Panc1 (cell line): ENCODE data around the gene RAB3GAP2. TPM values are rescaled to one million over a fixed set of nuclear protein-coding genes. Genes with fewer than 3 reads are reported as not detected.

Experiments
- ATAC-seq: fragments of 200-7000 bp; cut with Tn5 transposase; 2 replicates; pipeline ENCODE4 v1.9.1; 2020; ENCODE audit warnings: mild to moderate bottlenecking, moderate library complexity
- BruUV-seq: library from RNA; stranded (reverse); fragments of 400-500 nt; replicated peaks from 2 replicates; lab custom pipeline; 2021; lab: Mats Ljungman, UMichigan
- CTCF ChIA-PET: fragments of 300-600 bp; sonication (Branson Sonifier 250); formaldehyde crosslinking; loops from one replicate; lab custom pipeline; 2022; ENCODE audit warnings: antibody characterized with exemption; lab: Charles Lee
- POLR2A ChIA-PET: fragments of 300-600 bp; sonication (Branson Sonifier 250); formaldehyde crosslinking; loops from one replicate; lab custom pipeline; 2022; ENCODE audit warnings: antibody characterized with exemption; lab: Charles Lee
- DNase-seq: peaks from one replicate; pipeline ENCODE4 v3.0.0-alpha.2; 2010; ENCODE audit warnings: low read depth, low spot score
- H3K27ac ChIP-seq: 2 replicates; pipeline ENCODE4 v1.5.1; 2011; ENCODE audit warnings: mild to moderate bottlenecking, low read length, inconsistent platforms
- H3K27me3 ChIP-seq: fragments of 200-500 bp; sonication (Bioruptor generic); 2 replicates; pipeline ENCODE4 v1.6.0; 2014; ENCODE audit warnings: low read length, inconsistent platforms; ENCODE audit not compliant: control insufficient read depth, insufficient read depth
- H3K36me3 ChIP-seq: fragments of 200-500 bp; sonication (Bioruptor generic); 2 replicates; pipeline ENCODE4 v1.5.1; 2014; ENCODE audit warnings: inconsistent platforms, mild to moderate bottlenecking, low read length, moderate library complexity; ENCODE audit not compliant: control insufficient read depth, insufficient read depth
- H3K4me1 ChIP-seq: 2 replicates; pipeline ENCODE4 v1.5.1; 2011; ENCODE audit warnings: inconsistent platforms, mild to moderate bottlenecking, low read length, moderate library complexity; ENCODE audit not compliant: control insufficient read depth, insufficient read depth
- H3K4me3 ChIP-seq, 2 experiments: 2 replicates each; pipeline ENCODE4 v1.5.1; 2011 to 2012; ENCODE audit warnings: low read depth in 2 of 2, low read length in 2 of 2, mild to moderate bottlenecking in 2 of 2, inconsistent platforms in 1 of 2, moderate library complexity in 1 of 2
- H3K9me3 ChIP-seq: fragments of 200-500 bp; sonication (Bioruptor generic); 2 replicates; pipeline ENCODE4 v1.5.1; 2014; ENCODE audit warnings: low read depth, mild to moderate bottlenecking, inconsistent platforms, low read length, moderate library complexity; ENCODE audit not compliant: control insufficient read depth, insufficient read depth
- POLR2AphosphoS5 ChIP-seq: IDR thresholded peaks from 2 replicates; pipeline ENCODE4 v1.6.1; 2012; ENCODE audit warnings: mild to moderate bottlenecking, low read depth, low read length, moderate library complexity
- SIN3A ChIP-seq: IDR thresholded peaks from 2 replicates; pipeline ENCODE4 v1.6.1; 2012; ENCODE audit warnings: low read depth, mild to moderate bottlenecking, low read length, moderate library complexity, borderline replicate concordance; ENCODE audit not compliant: insufficient read depth
- TCF7L2 ChIP-seq: IDR thresholded peaks from 2 replicates; pipeline ENCODE4 v1.6.1; 2011; ENCODE audit warnings: mild to moderate bottlenecking, low read depth, low read length, inconsistent platforms
- in situ Hi-C: cut with HindIII; loops from 2 replicates; pipeline ENCODE4 v1.10.0; 2016; ENCODE audit warnings: low sequenced_read_pairs, low pct_unique_long_range_greater_than_20kb
- intact Hi-C: fragments of 100-400 bp; cut with micrococcal nuclease; formaldehyde crosslinking; loops from one replicate; pipeline ENCODE4 v1.10.0; 2022; ENCODE audit not compliant: unreplicated experiment
- total RNA-seq: library from RNA; stranded (reverse); gene quantifications from one replicate; pipeline ENCODE4 v1.2.1, GENCODE V29; 2021; ENCODE audit not compliant: unreplicated experiment
- TF ChIP-seq, protein P1 (sequence below): fragments of 450-650 bp; IDR thresholded peaks from 2 replicates; pipeline ENCODE4 v1.5.1; 2017; ENCODE audit warnings: mild to moderate bottlenecking
- TF ChIP-seq, protein P2 (sequence below), 2 experiments: IDR thresholded peaks; 2 replicates each; pipeline ENCODE4 v1.6.1; 2011 to 2012; ENCODE audit warnings: low read depth in 2 of 2, control low read depth in 1 of 2, low read length in 1 of 2, mild to moderate bottlenecking in 1 of 2, moderate library complexity in 1 of 2; ENCODE audit not compliant: insufficient read depth in 1 of 2

RAB3GAP2 gene
- total RNA-seq, 1 experiment from 2014 or later, result 39.0 TPM

DNA sequence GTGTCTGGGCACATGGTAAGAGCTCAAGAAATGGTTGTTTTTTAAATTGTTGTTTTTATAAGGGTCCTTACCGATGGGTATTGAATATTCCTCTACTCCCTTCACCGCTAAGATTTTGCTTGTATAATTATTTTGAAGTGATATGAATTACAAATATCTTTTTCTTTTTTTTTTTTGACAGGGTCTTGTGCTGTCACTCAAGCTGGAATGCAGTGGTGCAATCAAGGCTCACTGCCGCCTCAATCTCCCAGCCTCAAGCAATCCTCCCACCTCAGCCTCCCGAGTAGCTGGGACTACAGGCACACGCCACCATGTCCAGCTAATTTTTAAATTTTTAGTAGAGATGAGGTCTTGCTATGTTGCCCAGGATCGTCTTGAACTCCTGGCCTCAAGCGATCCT lies 27.1 kb upstream of the RAB3GAP2 start:
- intact Hi-C loops (loop anchor here (5.0 to 10.0 kb wide), 2 partner anchors 225 to 478 kb away; partner anchors contain the start of gene MARK1), in situ Hi-C loops (no loop called here)
- no peak for TF ChIP-seq TCF7L2
- TF ChIP-seq, protein P1, sequence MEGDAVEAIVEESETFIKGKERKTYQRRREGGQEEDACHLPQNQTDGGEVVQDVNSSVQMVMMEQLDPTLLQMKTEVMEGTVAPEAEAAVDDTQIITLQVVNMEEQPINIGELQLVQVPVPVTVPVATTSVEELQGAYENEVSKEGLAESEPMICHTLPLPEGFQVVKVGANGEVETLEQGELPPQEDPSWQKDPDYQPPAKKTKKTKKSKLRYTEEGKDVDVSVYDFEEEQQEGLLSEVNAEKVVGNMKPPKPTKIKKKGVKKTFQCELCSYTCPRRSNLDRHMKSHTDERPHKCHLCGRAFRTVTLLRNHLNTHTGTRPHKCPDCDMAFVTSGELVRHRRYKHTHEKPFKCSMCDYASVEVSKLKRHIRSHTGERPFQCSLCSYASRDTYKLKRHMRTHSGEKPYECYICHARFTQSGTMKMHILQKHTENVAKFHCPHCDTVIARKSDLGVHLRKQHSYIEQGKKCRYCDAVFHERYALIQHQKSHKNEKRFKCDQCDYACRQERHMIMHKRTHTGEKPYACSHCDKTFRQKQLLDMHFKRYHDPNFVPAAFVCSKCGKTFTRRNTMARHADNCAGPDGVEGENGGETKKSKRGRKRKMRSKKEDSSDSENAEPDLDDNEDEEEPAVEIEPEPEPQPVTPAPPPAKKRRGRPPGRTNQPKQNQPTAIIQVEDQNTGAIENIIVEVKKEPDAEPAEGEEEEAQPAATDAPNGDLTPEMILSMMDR, result no peak
- H3K27ac ChIP-seq, result no peak overlapping the region
- H3K36me3 ChIP-seq, result no peaks in the 10 kb centered on the region
- H3K9me3 ChIP-seq, result no peaks in the 10 kb centered on the region
- no peak for DNase-seq
- no peaks in the 10 kb centered on the region; the same call in none of the 2 replicates for H3K27me3 ChIP-seq
- ChIA-PET POLR2A (interaction anchor here (0.7 kb wide), 1 partner anchor 187 kb away, joined by 4 read pairs; no protein-coding TSS in a partner anchor), CTCF (no interaction called here)
- no peak overlapping the region for H3K4me3 ChIP-seq
- no peaks in the 10 kb centered on the region for H3K4me1 ChIP-seq
- ATAC-seq, result no peak
- BruUV-seq, result no TSS peak

DNA sequence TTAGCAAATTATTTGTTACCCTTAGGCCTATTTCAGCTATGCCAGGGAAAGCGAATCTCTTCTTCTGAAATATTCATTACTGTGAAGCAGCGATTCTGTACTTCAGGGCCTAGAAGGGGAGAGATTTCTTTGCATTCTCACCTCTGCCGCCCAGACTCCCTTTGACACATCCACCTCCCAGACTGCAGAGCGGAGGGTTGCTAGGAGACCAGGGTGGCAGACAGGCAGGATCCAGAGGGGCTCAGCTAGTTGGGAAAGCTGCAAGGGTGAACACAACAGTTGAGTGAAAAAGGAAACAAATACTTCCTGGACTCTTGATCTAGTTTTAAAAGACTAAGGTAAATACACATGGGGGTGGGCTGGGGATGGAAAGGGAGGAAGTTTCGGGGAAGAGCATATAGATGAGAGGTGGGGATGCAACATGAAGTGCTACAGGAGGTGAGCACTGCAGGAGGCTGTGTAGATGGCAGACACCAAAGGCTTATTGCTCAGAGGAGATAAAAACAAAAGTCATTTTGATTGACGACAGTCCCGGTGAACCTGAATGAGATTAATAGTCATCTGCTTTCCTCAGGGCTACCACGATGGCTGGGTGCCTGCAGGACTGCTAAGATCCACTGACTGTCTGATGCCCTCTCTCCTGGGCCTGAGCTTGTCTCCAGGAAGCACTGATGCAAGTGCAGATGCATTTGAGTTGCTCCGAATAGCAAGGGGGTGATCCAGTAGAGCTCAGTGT lies 26.4 kb upstream of the RAB3GAP2 start:
- no peak for ATAC-seq
- intact Hi-C loops, result loop anchor here (5.0 to 10.0 kb wide), 2 partner anchors 226 to 479 kb away; partner anchors contain the start of gene MARK1
- no TSS peak for BruUV-seq
- Histone ChIP-seq H3K36me3 (no peaks in the 10 kb centered on the region), H3K4me1 (no peaks in the 10 kb centered on the region), H3K27me3 (no peaks in the 10 kb centered on the region; the same call in none of the 2 replicates), H3K9me3 (no peaks in the 10 kb centered on the region), H3K27ac (no peak overlapping the region), H3K4me3 (no peak overlapping the region)
- ChIA-PET POLR2A (no interaction called here), CTCF (no interaction called here)
- in situ Hi-C loops, result no loop called here
- no peak for DNase-seq
- no peak for TF ChIP-seq POLR2AphosphoS5
- TF ChIP-seq SIN3A, result no peak
- TF ChIP-seq, protein P1, result no peak
- TF ChIP-seq TCF7L2, result no peak
- TF ChIP-seq, protein P2, sequence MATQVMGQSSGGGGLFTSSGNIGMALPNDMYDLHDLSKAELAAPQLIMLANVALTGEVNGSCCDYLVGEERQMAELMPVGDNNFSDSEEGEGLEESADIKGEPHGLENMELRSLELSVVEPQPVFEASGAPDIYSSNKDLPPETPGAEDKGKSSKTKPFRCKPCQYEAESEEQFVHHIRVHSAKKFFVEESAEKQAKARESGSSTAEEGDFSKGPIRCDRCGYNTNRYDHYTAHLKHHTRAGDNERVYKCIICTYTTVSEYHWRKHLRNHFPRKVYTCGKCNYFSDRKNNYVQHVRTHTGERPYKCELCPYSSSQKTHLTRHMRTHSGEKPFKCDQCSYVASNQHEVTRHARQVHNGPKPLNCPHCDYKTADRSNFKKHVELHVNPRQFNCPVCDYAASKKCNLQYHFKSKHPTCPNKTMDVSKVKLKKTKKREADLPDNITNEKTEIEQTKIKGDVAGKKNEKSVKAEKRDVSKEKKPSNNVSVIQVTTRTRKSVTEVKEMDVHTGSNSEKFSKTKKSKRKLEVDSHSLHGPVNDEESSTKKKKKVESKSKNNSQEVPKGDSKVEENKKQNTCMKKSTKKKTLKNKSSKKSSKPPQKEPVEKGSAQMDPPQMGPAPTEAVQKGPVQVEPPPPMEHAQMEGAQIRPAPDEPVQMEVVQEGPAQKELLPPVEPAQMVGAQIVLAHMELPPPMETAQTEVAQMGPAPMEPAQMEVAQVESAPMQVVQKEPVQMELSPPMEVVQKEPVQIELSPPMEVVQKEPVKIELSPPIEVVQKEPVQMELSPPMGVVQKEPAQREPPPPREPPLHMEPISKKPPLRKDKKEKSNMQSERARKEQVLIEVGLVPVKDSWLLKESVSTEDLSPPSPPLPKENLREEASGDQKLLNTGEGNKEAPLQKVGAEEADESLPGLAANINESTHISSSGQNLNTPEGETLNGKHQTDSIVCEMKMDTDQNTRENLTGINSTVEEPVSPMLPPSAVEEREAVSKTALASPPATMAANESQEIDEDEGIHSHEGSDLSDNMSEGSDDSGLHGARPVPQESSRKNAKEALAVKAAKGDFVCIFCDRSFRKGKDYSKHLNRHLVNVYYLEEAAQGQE (IDR thresholded peaks at IDR 0.05; ENCODE audit: insufficient read depth in 1 of 2, low read depth in 2 of 2, low read length in 1 of 2), result no peak
